HAP-1 (cell line): ENCODE results near the gene ENTPD6.
"Not testable (repeated sequence)": the region's sequence is repeated elsewhere in the genome, so short reads cannot be mapped to it uniquely, and the experiment has no call there.

Experiments used
- DNase-seq, 2 experiments: peaks; one replicate each; pipeline ENCODE4 v3.0.0-alpha.2; 2016 to 2020; ENCODE audit warnings: low spot score in 2 of 2
- H3K27me3 ChIP-seq: fragments of 250-450 bp; sonication (Bioruptor Pico); 2 replicates; pipeline ENCODE4 v1.5.1; 2020; ENCODE audit warnings: low read depth, mild to moderate bottlenecking, moderate library complexity
- H3K36me3 ChIP-seq: fragments of 250-450 bp; sonication (Bioruptor Pico); replicated peaks from 2 replicates; pipeline ENCODE4 v1.5.1; 2020; ENCODE audit warnings: mild to moderate bottlenecking
- H3K4me1 ChIP-seq: fragments of 250-450 bp; sonication (Bioruptor Pico); 2 replicates; pipeline ENCODE4 v1.5.1; 2020; ENCODE audit warnings: mild to moderate bottlenecking
- H3K4me3 ChIP-seq: fragments of 250-450 bp; sonication (Bioruptor Pico); 2 replicates; pipeline ENCODE4 v1.5.1; 2020; ENCODE audit warnings: mild to moderate bottlenecking, moderate library complexity
- H3K9me3 ChIP-seq: fragments of 250-450 bp; sonication (Bioruptor Pico); 2 replicates; pipeline ENCODE4 v1.5.1; 2020; ENCODE audit warnings: mild to moderate bottlenecking, moderate library complexity
- in situ Hi-C: fragments of 300-500 bp; cut with MboI; formaldehyde crosslinking; loops from 3 replicates; pipeline ENCODE4 v1.14.3; 2020; ENCODE audit warnings: low sequenced_read_pairs, inconsistent platforms, mixed read lengths

ENTPD6 gene

DNA sequence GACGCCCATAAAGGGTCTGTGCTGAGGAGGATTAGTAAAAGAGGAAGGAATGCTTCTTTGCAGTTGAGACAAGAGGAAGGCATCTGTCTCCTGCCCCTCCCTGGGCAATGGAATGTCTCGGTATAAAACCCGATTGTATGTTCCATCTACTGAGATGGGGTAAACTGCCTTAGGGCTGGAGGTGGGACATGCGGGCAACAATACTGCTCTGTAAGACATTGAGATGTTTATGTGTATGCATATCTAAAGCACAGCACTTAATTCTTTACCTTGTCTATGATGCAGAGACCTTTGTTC is 46.1 kb downstream of the ENTPD6 start:
- H3K27me3 ChIP-seq, H3K36me3 ChIP-seq, H3K9me3 ChIP-seq, H3K4me3 ChIP-seq, in situ Hi-C loops: not testable (repeated sequence)
- H3K4me1 ChIP-seq = peaks cover 17% of the 10 kb centered on the region
- DNase-seq = peak; percentile 50 to 76

DNA sequence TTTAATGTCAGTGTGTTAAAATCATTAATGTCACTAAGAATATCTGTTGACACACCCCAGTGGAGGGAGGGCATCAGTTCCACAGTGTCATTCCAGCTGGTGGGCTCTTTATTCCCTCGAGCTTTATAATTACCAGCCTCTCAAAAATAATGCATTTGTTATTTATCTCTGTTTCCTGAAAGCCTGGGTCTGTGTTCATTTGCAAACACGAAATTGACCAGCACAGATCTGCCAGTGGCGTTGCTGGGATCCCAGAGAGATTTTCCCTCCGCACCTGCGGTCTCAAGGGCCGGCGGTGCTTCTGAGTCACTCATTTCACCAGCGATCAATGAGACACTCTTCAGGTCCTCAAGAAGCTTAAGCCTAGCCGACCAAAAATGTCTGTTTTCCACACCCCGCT is 46.7 kb downstream of the ENTPD6 start:
- Histone ChIP-seq H3K4me3 (no peak overlapping the region), H3K4me1 (peaks cover 23% of the 10 kb centered on the region), H3K9me3 (no peaks in the 10 kb centered on the region), H3K27me3 (no peaks in the 10 kb centered on the region), H3K36me3 (no peaks in the 10 kb centered on the region)
- in situ Hi-C loops = no loop called here
- no peak for DNase-seq

DNA sequence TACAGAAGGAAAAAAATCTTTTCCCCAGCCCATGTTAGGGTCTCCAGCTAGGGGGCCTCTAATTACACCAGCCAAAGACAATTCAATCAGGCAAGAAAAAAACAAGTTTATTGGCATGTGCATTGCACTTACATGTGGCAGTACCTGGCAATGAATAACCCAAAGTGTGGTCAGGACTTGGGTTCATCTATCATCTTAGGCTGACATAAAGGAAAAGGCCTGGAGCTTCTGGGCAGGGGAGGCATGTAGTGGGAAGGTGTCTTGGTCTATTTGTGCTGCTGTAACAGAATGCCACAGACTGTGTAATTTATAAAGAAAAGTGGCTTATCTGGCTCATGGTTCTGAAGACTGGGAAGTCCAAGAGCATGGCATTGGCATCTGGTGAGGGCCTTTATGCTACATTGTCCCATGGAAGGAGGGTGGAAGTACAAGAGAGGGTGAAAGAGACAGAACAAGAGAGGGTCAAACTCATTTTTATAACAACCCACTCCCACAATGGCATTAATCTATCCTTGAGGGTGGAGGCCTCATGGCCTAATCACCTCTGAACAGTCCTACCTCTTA is 48.0 kb downstream of the ENTPD6 start:
- in situ Hi-C loops = no loop called here
- H3K4me1 ChIP-seq = peaks cover 27% of the 10 kb centered on the region
- no peak for DNase-seq
- H3K27me3 ChIP-seq = no peaks in the 10 kb centered on the region
- no peaks in the 10 kb centered on the region for H3K9me3 ChIP-seq
- no peaks in the 10 kb centered on the region for H3K36me3 ChIP-seq
- H3K4me3 ChIP-seq = no peak overlapping the region

DNA sequence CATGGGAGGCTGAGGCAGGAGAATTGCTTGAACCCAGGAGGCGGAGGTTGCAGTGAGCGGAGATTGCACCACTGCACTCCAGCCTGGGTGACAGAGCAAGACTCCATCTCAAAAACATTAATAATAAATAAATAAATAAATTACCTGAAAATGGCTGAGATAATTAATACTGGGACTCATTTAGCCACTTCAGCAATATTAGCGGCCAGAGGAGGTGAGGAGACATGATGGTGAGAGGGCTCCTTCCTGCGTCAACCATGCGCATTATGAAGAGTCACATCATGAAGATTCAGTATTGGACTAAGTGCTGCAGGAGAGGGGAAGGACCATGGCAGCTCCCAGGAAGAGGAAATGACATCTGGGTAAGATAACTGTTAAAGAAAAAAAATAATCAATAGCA is 49.5 kb downstream of the ENTPD6 start:
- in situ Hi-C loops = no loop called here
- Histone ChIP-seq H3K4me1 (peaks cover 35% of the 10 kb centered on the region), H3K27me3 (no peaks in the 10 kb centered on the region), H3K36me3 (no peaks in the 10 kb centered on the region), H3K9me3 (no peaks in the 10 kb centered on the region), H3K4me3 (no peak overlapping the region)
- DNase-seq = no peak

DNA sequence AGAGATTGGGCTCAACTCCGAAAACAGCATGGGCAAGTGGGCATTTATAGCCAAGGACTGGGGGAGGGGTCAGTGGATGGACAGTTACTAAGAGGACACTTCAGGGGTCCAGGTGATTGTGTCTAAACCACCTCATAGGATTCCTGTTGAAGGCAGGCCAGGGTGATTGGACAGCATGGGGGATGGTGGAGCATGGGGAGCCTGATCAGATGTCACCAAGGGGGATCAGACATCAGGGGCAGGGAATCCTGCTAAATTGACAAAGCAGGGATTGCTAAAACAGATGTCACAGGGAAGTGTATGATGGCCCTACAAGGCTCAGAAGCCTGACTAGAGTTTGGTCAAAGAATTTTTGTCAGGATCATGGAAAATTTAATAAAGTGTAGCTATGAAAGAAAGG is 49.9 kb downstream of the ENTPD6 start:
- DNase-seq = no peak
- H3K4me3 ChIP-seq = no peak overlapping the region
- H3K27me3 ChIP-seq = no peaks in the 10 kb centered on the region
- no peaks in the 10 kb centered on the region for H3K36me3 ChIP-seq
- in situ Hi-C loops = no loop called here
- peaks cover 40% of the 10 kb centered on the region for H3K4me1 ChIP-seq
- H3K9me3 ChIP-seq = no peaks in the 10 kb centered on the region

DNA sequence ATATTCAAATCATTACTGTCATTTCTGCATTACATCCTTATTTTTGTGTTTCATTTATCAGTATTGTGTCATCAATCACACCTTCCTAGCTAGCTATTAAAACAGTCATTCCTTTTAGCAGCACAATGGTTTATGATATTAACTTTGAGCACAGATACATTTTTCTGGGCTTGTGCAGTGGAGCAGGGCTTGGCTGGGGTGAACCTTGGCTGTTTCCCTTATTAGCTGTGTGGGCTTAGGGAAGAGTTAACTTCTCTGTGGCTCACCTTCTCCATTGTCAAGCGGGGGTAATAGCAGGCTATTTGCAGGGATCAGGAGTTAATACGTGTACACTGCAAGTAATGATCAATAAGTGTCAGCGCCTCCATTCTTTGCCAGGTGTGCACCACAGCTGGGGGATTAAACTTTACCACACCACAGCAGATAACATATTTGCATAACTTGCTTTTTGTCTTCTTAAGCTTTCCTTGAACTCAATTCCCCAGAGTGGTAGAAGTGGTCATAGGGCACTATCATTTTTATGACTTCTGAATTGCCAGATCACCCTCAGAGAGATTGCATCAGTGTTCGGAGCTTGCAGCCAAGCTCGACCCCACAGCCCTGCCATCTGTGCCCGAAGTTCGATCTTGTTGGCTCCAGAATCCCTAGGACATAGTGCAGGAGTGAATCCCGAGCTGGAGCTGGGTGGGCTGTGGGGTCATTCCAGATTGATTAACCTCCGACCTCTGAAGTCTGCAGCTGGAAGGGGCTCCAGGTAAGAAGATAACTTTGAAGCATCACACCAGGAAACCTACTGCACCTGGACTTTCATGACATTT is 50.9 kb downstream of the ENTPD6 start:
- Histone ChIP-seq H3K4me1 (peaks cover 35% of the 10 kb centered on the region), H3K27me3 (no peaks in the 10 kb centered on the region), H3K4me3 (no peak overlapping the region), H3K9me3 (no peaks in the 10 kb centered on the region), H3K36me3 (no peaks in the 10 kb centered on the region)
- no peak for DNase-seq
- in situ Hi-C loops = no loop called here

DNA sequence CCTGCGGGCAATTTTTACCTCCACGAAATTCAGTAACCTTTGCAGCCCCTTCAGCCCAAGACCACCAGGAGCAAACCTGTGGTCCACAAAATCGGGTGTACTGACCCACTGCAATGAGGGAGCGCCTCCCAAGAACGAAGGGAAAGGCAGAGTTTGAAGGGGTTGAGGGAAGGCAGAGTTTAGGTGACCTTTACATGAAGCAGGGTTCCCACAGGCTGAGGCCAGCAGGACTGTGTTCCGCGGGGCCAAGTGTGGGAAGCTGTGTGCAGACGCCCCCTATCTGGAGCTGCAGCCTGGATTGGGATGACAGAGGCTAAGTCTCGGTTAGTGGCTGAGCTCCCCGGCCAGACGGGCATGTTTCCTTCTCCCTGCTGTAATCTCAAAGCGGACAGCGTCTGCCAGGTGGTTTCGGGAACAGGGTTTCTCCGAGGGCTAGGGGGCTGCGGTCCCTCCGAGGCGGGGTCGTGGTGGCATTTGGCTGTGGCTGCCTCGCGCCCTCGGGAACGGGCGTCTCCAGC is 51.5 kb downstream of the ENTPD6 start:
- H3K4me1 ChIP-seq = peaks cover 34% of the 10 kb centered on the region
- in situ Hi-C loops = no loop called here
- H3K36me3 ChIP-seq = no peaks in the 10 kb centered on the region
- DNase-seq = peak; percentile 40 to 74
- peak overlapping the region; percentile 85 for H3K4me3 ChIP-seq
- no peaks in the 10 kb centered on the region for H3K27me3 ChIP-seq
- H3K9me3 ChIP-seq = no peaks in the 10 kb centered on the region

DNA sequence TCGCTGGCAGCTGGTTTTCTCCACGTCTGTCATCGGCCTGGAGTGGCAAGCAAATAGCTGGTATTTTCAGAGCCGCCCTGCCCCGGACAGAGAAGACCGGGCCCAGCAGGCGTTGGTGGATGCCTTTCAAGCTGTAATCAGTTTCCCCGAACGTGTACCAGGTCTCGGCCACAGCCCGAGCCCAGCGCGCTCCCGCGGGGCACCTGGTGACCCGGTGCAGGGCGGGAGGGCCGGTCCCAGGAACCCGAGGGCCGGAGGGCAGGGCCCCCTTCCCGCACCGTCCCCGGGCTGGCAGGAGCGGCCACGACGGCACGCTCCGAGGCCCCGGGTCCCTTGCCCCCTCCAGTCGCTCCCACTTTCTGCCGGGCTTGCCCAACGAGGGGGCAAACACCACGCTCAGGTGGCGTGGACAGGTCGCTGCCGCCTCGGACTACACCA is 52.0 kb downstream of the ENTPD6 start:
- Histone ChIP-seq H3K36me3 (no peaks in the 10 kb centered on the region), H3K4me1 (peaks cover 34% of the 10 kb centered on the region), H3K27me3 (no peaks in the 10 kb centered on the region), H3K9me3 (no peaks in the 10 kb centered on the region), H3K4me3 (peak overlapping the region; percentile 85)
- in situ Hi-C loops = no loop called here
- DNase-seq = no peak

DNA sequence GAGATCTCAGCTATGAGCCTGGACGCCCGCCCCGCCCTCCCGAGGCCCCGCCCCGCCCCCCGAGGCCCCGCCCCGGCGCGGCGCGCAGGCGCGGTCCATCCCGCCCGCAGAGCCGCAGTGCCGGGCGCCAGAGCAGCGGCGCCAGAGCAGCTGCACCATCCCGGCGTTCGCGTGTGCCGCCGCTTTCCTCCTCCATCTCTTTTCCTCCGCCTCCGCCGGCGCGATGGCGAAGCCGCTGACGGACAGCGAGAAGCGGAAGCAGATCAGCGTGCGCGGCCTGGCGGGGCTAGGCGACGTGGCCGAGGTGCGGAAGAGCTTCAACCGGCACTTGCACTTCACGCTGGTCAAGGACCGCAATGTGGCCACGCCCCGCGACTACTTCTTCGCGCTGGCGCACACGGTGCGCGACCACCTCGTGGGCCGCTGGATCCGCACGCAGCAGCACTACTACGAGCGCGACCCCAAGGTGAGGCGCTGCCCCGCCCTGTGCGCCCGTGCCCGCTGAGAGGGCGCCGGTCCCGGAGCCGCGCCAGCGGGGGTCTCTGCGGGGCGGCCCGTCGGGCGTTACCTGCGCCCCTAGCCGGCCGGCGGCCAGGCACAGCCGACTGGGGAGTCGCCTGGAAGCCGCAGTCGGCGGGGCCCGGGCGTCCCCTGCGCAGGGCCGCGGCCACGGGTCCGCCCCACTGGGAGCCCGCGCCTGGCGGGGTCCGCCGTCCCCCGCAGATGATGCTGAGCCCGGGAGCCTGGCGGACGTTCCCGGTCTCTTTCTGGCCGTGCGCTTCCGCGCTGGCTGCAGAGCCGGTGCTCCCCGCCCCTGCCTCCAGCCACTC is 52.7 kb downstream of the ENTPD6 start, which contains the start of gene PYGB:
PYGB (plus strand) TSS at position 130 of the 830 bp plus-strand sequence; CDS start at position 224, 94 bp downstream.
- H3K9me3 ChIP-seq = no peaks in the 10 kb centered on the region
- H3K36me3 ChIP-seq = no peaks in the 10 kb centered on the region
- H3K27me3 ChIP-seq = no peaks in the 10 kb centered on the region
- peaks cover 38% of the 10 kb centered on the region for H3K4me1 ChIP-seq
- in situ Hi-C loops = no loop called here
- peak within 1 kb of the TSS; percentile 85 for H3K4me3 ChIP-seq
- DNase-seq = peak; percentile 69 to 81

DNA sequence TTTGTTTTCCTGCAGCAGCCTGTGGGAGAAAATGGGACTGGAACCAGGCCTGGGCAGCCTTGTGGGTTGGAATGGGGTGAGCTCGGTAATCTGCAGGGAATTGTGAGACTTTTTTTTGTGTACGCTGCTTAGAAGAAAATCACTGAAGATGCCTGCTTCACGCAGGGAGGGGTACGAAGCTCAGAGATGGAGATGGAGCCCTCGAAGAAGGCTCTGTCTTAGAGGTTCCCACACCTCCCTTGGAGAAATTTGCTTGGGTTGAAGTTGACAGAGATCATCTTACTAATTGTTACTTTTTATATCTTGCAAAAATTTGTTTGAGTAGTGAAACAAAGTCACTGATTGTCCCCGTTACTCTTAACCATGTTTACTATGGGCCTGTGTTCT is 53.3 kb downstream of the ENTPD6 start:
- peak in 1 of 2 experiments; percentile 32 for DNase-seq
- Histone ChIP-seq H3K27me3 (no peaks in the 10 kb centered on the region), H3K9me3 (no peaks in the 10 kb centered on the region), H3K36me3 (no peaks in the 10 kb centered on the region), H3K4me3 (peak overlapping the region; percentile 85), H3K4me1 (peaks cover 39% of the 10 kb centered on the region)
- in situ Hi-C loops = no loop called here

DNA sequence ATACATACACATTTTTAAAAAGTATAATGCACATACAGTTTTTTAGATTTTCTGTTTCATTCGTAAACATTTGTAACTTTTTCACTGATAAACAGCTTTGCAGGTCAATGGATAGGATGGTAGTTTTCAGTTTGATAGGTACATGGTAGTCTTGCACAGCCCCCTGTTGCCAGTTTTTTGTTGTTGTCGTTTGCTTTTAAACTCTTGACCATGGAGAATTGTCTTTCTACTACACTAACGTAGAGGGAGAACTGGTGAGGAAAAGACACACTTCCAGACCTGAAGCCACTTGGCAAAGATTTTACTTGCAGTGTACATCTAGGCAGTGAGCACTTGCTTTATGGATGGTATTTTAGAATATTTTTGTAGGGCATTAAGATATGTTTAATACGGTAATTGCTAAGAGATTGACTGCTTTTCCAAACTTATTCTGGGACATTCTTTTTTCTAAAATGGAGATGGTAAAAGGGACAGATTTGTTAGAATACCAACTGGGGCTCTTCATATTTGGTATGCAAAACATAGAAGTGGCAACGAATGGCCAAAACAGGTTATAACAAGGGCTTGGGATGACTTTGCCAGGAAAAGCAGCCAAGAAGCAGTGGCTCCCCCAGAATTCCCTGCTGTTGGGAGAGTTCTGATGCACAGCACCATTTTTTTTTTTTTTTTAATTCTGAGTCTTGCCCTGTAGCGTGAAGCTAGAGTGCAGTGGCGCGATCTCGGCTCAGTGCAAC is 53.9 kb downstream of the ENTPD6 start:
- Histone ChIP-seq H3K27me3 (no peaks in the 10 kb centered on the region), H3K4me1 (peaks cover 39% of the 10 kb centered on the region), H3K4me3 (peak overlapping the region; percentile 85), H3K36me3 (no peaks in the 10 kb centered on the region), H3K9me3 (no peaks in the 10 kb centered on the region)
- DNase-seq = no peak
- in situ Hi-C loops = no loop called here

DNA sequence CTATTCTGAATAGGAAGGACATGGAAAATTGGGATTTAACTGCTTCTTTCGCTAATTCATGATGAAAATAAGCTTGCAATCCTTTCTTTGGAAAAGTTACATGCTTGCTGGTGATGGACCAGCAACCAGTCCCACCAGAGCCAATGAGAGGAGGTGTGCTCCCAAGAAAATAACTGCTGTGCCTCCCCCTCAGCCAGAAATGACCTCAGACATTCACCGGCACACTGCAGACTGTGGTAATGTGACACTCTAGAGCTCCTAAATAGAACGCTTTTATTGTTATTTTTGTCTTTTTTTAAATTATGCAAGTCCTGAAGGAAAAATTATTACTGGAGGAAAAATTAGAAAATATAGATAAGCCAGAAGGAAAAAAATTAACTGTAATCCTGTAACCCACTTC is 55.0 kb downstream of the ENTPD6 start:
- Histone ChIP-seq H3K27me3 (no peaks in the 10 kb centered on the region), H3K4me3 (no peak overlapping the region), H3K9me3 (no peaks in the 10 kb centered on the region), H3K36me3 (no peaks in the 10 kb centered on the region), H3K4me1 (peaks cover 39% of the 10 kb centered on the region)
- DNase-seq = no peak
- in situ Hi-C loops = no loop called here

DNA sequence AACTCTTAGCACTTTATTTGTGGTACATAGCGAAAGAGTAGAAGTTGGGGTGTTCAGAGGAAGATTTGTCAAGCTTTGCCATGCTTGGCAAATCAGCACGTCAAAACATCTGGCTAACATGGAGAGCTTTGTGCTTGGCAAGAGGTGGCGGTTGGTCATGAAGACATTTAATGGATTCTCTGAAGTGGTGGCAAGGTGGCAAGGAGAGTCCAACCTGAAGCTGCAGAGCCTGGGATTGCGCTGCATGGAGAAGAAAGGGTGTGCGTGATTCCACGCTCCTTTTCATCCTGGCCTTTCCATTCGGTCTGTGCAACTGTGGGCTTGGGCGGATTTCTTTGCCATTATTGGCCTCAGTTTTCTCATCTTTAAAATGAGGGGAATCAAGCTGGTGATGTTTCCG is 55.5 kb downstream of the ENTPD6 start:
- H3K4me3 ChIP-seq = no peak overlapping the region
- H3K36me3 ChIP-seq = no peaks in the 10 kb centered on the region
- no peak for DNase-seq
- no peaks in the 10 kb centered on the region for H3K27me3 ChIP-seq
- in situ Hi-C loops = no loop called here
- H3K4me1 ChIP-seq = peaks cover 39% of the 10 kb centered on the region
- no peaks in the 10 kb centered on the region for H3K9me3 ChIP-seq
